Mucosa of gallbladder (tissue), 1 donor: ENCODE measurements around the gene CST7. TPM values are rescaled to one million over a fixed set of nuclear protein-coding genes. Genes with fewer than 3 reads are reported as not detected.
"Not testable (repeated sequence)": the region's sequence is repeated elsewhere in the genome, so short reads cannot be mapped to it uniquely, and the experiment has no call there.

Source experiments
- DNase-seq: peaks from one replicate; pipeline ENCODE4 v3.0.0-alpha.2; 2020; ENCODE audit warnings: low spot score
- total RNA-seq: library from RNA; stranded (reverse); gene quantifications from one replicate; pipeline ENCODE4 v1.2.1, GENCODE V29; 2021
- donor health status: DM: no; HTN: no; CAD: no.

Gene CST7
- total RNA-seq, 1 donor from 2014 or later: 4.3 TPM

- DNase-seq: no peak
Measured at GRCh38 chr20:24986436-24987015, 37.5 kb downstream of the CST7 start.

GRCh38 chr20:24987244-24987643 is 38.2 kb downstream of the CST7 start:
- DNase-seq: no peak

- DNase-seq: no peak
Measured at GRCh38 chr20:24987873-24988835, 39.1 kb downstream of the CST7 start.

GRCh38 chr20:24989162-24989561 is 40.1 kb downstream of the CST7 start:
- DNase-seq: no peak

GRCh38 chr20:24990810-24991252 is 41.8 kb downstream of the CST7 start:
- DNase-seq: no peak

- DNase-seq: no peak
Measured at GRCh38 chr20:24991897-24992486, 42.9 kb downstream of the CST7 start.

GRCh38 chr20:24992487-24993205 is 43.6 kb downstream of the CST7 start, which contains the start of gene APMAP:
Gene APMAP (minus strand): TSS chr20:24992751. CDS start chr20:24992688, 63 bp downstream.
- DNase-seq: peak; percentile 96

GRCh38 chr20:24993337-24994185 is 44.5 kb downstream of the CST7 start:
- no peak for DNase-seq

- no peak for DNase-seq
Measured at GRCh38 chr20:24994186-24994465, 45.1 kb downstream of the CST7 start.

GRCh38 chr20:24994470-24995368 is 45.6 kb downstream of the CST7 start:
- peak; percentile 85 for DNase-seq

- DNase-seq: no peak
Measured at GRCh38 chr20:24995741-24996448, 46.8 kb downstream of the CST7 start.

- DNase-seq: no peak
Measured at GRCh38 chr20:24996449-24997377, 47.6 kb downstream of the CST7 start.

- DNase-seq: no peak
Measured at GRCh38 chr20:24998121-24998520, 49.1 kb downstream of the CST7 start.

- no peak for DNase-seq
Measured at GRCh38 chr20:24998631-24999445, 49.8 kb downstream of the CST7 start.

GRCh38 chr20:24999568-24999967 is 50.5 kb downstream of the CST7 start:
- DNase-seq: no peak

- peak; percentile 91 for DNase-seq
Measured at GRCh38 chr20:25000268-25000801, 51.3 kb downstream of the CST7 start.

GRCh38 chr20:25001323-25001722 is 52.3 kb downstream of the CST7 start:
- DNase-seq: not testable (repeated sequence)
